IPS DF 4.7 (cell line): Measurements from ENCODE around the gene NUCB2.

Experiments
- DNase-seq: peaks from one replicate; pipeline ENCODE4 v3.0.0-alpha.2; 2013; ENCODE audit warnings: low spot score; ENCODE audit errors: extremely low read depth

The NUCB2 gene

DNA sequence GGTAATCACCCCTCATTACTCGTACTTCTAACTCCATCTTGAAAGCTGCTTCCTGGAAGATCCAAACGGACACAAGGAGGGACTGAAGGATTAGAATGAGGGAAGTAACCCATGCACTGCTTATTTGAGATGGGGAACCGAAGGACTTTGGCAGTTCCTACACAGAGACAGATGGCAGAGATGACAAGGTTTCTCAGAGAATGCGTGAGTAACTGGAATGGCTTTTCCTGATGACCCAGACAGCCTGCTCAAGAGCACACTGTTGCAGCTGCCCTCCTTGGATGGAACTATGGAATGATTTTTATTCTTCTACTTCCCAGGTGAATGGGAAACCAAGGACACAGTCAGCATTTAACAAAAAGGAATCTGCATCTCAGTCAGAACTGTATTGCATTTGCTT is 104.6 kb downstream of the NUCB2 start:
- DNase-seq = no peak
